GM18870 (cell line): ENCODE results near the gene PTGER3.
"Not testable (repeated sequence)": the region's sequence is repeated elsewhere in the genome, so short reads cannot be mapped to it uniquely, and the experiment has no call there.

ENCODE experiments used
- ATAC-seq: cut with Tn5 transposase; IDR thresholded peaks from one replicate; pipeline ENCODE4 v1.9.1; 2021; ENCODE audit warnings: moderate library complexity; ENCODE audit not compliant: unreplicated experiment

The PTGER3 gene

GRCh38 chr1:70961374-70961975, 86.1 kb downstream of the PTGER3 start:
- ATAC-seq, result no peak

- no peak for ATAC-seq
These were observed 99.1 kb downstream of the PTGER3 start for GRCh38 chr1:70948396-70949017.

DNA sequence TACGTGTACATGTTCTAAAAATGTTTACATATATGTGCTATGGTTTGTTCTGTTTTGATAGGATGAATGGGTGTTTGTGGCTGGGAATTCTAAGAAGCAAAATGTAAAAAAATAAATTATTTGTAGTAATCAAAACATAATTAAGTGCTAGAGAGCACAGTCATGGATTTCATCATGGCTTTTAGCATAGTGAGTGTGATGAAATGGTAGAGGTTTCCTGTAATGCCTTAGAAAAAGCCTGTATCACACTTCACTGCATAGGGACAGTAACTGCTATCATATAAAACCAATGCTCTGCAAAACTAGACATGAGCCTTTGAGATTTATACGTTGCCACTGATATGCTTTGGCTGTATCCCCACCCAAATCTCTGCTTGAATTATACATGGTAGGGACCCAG, 99.8 kb downstream of the PTGER3 start:
- ATAC-seq, result no peak

GRCh38 chr1:70945676-70946075, 101.9 kb downstream of the PTGER3 start:
- no peak for ATAC-seq

GRCh38 chr1:70945251-70945650, 102.4 kb downstream of the PTGER3 start:
- ATAC-seq, result no peak

- no peak for ATAC-seq
These were observed 106.1 kb downstream of the PTGER3 start for GRCh38 chr1:70941563-70941962.

- ATAC-seq, result not testable (repeated sequence)
These were observed 107.2 kb downstream of the PTGER3 start for GRCh38 chr1:70940398-70940797.

DNA sequence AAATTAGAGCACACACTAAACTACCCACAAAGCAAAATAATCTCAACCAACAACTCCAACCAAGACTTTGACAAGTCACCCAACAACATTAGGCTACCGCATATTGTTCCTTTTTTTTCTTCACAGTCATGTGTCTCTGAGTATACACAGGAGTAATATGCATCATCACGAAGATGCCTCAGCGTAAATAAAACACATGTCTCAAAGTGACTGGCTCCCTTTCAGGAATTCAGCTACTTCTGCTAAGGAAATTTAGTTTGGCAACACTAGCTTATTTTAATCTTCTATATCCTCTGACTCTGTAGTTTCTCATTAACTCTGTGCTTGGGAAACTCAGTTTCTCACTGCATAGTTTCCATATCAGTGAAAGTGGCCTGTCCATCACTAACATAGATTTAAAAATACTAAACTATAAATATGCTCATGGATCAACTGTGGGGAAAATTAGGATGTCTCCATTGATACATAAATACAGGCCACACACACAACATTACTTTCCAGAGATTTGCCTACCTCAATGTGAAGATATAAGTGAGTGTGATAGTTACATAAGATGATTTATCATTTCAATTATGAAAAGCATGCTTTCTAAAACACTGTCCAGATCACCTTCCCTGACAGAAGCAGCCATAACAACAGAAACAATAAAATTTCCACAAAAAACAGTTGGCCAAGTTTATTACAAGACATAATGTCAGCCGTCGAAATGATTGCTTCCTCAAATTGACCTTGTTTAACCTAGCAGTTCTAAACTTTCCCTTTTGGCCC, 113.2 kb downstream of the PTGER3 start:
- ATAC-seq, result no peak

DNA sequence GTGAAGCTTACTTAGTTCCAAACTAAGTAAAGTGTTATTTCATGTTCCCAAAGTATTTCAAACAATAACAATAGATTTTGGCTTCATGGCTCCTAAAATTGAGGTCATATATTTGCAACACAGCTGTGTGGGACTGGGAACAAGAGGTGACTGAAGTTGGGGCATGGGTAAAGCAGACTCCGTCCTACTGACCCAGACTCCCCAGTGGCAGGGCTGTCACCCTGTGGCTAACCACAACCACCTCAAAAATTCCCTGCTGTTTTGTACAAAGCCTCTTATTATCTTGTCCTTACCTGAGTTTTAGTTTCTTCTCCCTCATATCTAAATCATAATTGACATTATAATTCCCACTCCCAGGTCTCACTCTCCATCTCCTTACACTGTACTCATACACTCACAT, 117.6 kb downstream of the PTGER3 start:
- ATAC-seq, result no peak

GRCh38 chr1:70922196-70922595, 125.4 kb downstream of the PTGER3 start:
- ATAC-seq, result no peak
